Trophoblast cell (in vitro differentiated cells and primary cell): ENCODE data around the gene KIRREL3.

Source experiments
- DNase-seq, 2 donors: peaks; one replicate each; pipeline ENCODE4 v3.0.0-alpha.2; 2016
- H2AFZ ChIP-seq: 2 replicates; pipeline ENCODE4 v1.6.1; 2013; ENCODE audit warnings: low read length, moderate library complexity, mild to moderate bottlenecking; ENCODE audit not compliant: insufficient read depth, poor library complexity
- H2AK5ac ChIP-seq: 2 replicates; pipeline ENCODE4 v1.6.1; 2013; ENCODE audit warnings: mild to moderate bottlenecking, low read length
- H2BK120ac ChIP-seq: 2 replicates; pipeline ENCODE4 v1.6.1; 2013; ENCODE audit warnings: low read length, mild to moderate bottlenecking, moderate library complexity; ENCODE audit not compliant: insufficient read depth, poor library complexity
- H2BK12ac ChIP-seq: 2 replicates; pipeline ENCODE4 v1.6.1; 2013; ENCODE audit warnings: mild to moderate bottlenecking, low read length, moderate library complexity
- H2BK5ac ChIP-seq: 2 replicates; pipeline ENCODE4 v1.6.1; 2013; ENCODE audit warnings: low read length, low read depth, moderate library complexity, mild to moderate bottlenecking; ENCODE audit not compliant: poor library complexity
- H3K14ac ChIP-seq: 2 replicates; pipeline ENCODE4 v1.6.1; 2013; ENCODE audit warnings: mild to moderate bottlenecking, low read length
- H3K18ac ChIP-seq: 2 replicates; pipeline ENCODE4 v1.6.1; 2013; ENCODE audit warnings: mild to moderate bottlenecking, low read length
- H3K23ac ChIP-seq: 2 replicates; pipeline ENCODE4 v1.6.1; 2013; ENCODE audit warnings: low read length
- H3K27ac ChIP-seq: 2 replicates; pipeline ENCODE4 v1.5.1; 2013; ENCODE audit warnings: low read depth, mild to moderate bottlenecking, inconsistent platforms, low read length, moderate library complexity
- H3K27me3 ChIP-seq: 2 replicates; pipeline ENCODE4 v1.6.1; 2013; ENCODE audit warnings: inconsistent platforms, mild to moderate bottlenecking, low read length, moderate library complexity; ENCODE audit not compliant: insufficient read depth
- H3K36me3 ChIP-seq, 2 experiments: 1 replicate in 1 of 2; 2 replicates in 1 of 2; pipeline ENCODE4 v1.6.1; 2013; ENCODE audit warnings: low read length in 2 of 2, mild to moderate bottlenecking in 2 of 2, moderate library complexity in 1 of 2; ENCODE audit not compliant: insufficient read depth in 2 of 2, control insufficient read depth in 1 of 2
- H3K4ac ChIP-seq: 2 replicates; pipeline ENCODE4 v1.6.1; 2013; ENCODE audit warnings: low read depth, mild to moderate bottlenecking, low read length, moderate library complexity
- H3K4me1 ChIP-seq, 2 experiments: 1 replicate in 1 of 2; 2 replicates in 1 of 2; pipeline ENCODE4 v1.6.1; 2013; ENCODE audit warnings: low read length in 2 of 2, mild to moderate bottlenecking in 2 of 2, moderate library complexity in 1 of 2; ENCODE audit not compliant: insufficient read depth in 2 of 2, control insufficient read depth in 1 of 2
- H3K4me2 ChIP-seq: 2 replicates; pipeline ENCODE4 v1.6.1; 2013; ENCODE audit warnings: inconsistent platforms, mild to moderate bottlenecking, low read length, moderate library complexity
- H3K4me3 ChIP-seq: 2 replicates; pipeline ENCODE4 v1.5.1; 2013; ENCODE audit warnings: mild to moderate bottlenecking, low read depth, low read length, inconsistent platforms
- H3K79me1 ChIP-seq: one replicate; pipeline ENCODE4 v1.6.1; 2013; ENCODE audit warnings: low read length
- H3K79me2 ChIP-seq: 2 replicates; pipeline ENCODE4 v1.6.1; 2013; ENCODE audit warnings: low read length, mild to moderate bottlenecking; ENCODE audit not compliant: control insufficient read depth, insufficient read depth, poor library complexity
- H3K9ac ChIP-seq: 2 replicates; pipeline ENCODE4 v1.6.1; 2013; ENCODE audit warnings: mild to moderate bottlenecking, low read length
- H3K9me3 ChIP-seq: 2 replicates; pipeline ENCODE4 v1.6.1; 2013; ENCODE audit warnings: low read depth, mild to moderate bottlenecking, control low read depth, inconsistent platforms, low read length; ENCODE audit not compliant: insufficient read depth
- H4K12ac ChIP-seq: 2 replicates; pipeline ENCODE4 v1.6.1; 2013; ENCODE audit warnings: low read depth, mild to moderate bottlenecking, low read length, moderate library complexity
- H4K8ac ChIP-seq: 2 replicates; pipeline ENCODE4 v1.6.1; 2013; ENCODE audit warnings: low read depth, mild to moderate bottlenecking, low read length, moderate library complexity
- H4K91ac ChIP-seq: one replicate; pipeline ENCODE4 v1.6.1; 2013; ENCODE audit warnings: low read depth, mild to moderate bottlenecking, low read length, moderate library complexity
- WGBS: extraction: QIAGEN DNeasy Blood & Tissue Kit; methylation state at CpG from one replicate; pipeline ENCODE4 v1.1.7; 2013; ENCODE audit warnings: missing lambda C conversion rate; ENCODE audit not compliant: insufficient read length, insufficient coverage; ENCODE audit errors: extremely low coverage; 5-methylcytosine and 5-hydroxymethylcytosine counted together

The KIRREL3 gene

GRCh38 chr11:126598344-126599216 is 402.0 kb downstream of the KIRREL3 start:
- H3K79me2 ChIP-seq = no peaks in the 10 kb centered on the region
- no peak overlapping the region for H3K9ac ChIP-seq
- H3K4me1 ChIP-seq = no peaks in the 10 kb centered on the region
- H3K27me3 ChIP-seq = no peaks in the 10 kb centered on the region
- no peak overlapping the region for H4K8ac ChIP-seq
- no CpG with 5 or more reads among the region's 5 CpGs for WGBS
- no peak overlapping the region for H3K18ac ChIP-seq
- no peak overlapping the region for H4K12ac ChIP-seq
- H2BK120ac ChIP-seq = no peak overlapping the region
- no peak overlapping the region for H3K4me3 ChIP-seq
- H3K27ac ChIP-seq = no peak overlapping the region
- H3K14ac ChIP-seq = no peak overlapping the region
- H3K36me3 ChIP-seq = no peaks in the 10 kb centered on the region
- no peak overlapping the region for H3K4ac ChIP-seq
- H2AK5ac ChIP-seq = no peak overlapping the region
- no peak overlapping the region for H2BK12ac ChIP-seq
- no peak overlapping the region for H3K4me2 ChIP-seq
- H4K91ac ChIP-seq = no peak overlapping the region
- no peaks in the 10 kb centered on the region for H3K79me1 ChIP-seq
- H2AFZ ChIP-seq = no peak overlapping the region
- no peak overlapping the region for H3K23ac ChIP-seq
- H2BK5ac ChIP-seq = no peak overlapping the region
- no peak for DNase-seq
- H3K9me3 ChIP-seq = no peaks in the 10 kb centered on the region

DNA sequence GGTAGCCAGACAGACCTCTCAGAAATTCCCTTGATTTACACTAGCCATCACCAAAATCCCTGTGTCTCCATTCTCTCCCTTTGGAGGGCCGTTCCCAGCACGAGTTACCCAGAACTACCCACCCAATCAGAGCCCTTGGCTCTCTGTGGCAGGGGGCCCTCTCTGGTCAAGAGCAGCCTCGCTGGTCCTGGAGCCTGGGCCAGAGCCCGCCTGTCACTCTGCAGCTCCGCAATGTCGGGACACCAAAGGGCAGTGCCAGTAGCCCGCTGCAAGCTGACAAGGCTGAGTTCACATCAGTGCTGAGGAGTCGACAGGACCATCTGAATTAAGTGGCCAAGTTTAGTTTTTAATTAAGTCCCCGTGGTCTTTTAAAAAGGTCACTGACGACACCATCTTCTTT is 403.5 kb downstream of the KIRREL3 start:
- no peak overlapping the region for H3K4me3 ChIP-seq
- no peak overlapping the region for H3K27ac ChIP-seq
- no peaks in the 10 kb centered on the region for H3K9me3 ChIP-seq
- no peak overlapping the region for H4K91ac ChIP-seq
- H3K79me2 ChIP-seq = no peaks in the 10 kb centered on the region
- no peak overlapping the region for H3K14ac ChIP-seq
- no peak for DNase-seq
- no peak overlapping the region for H2AK5ac ChIP-seq
- no peak overlapping the region for H4K8ac ChIP-seq
- H4K12ac ChIP-seq = no peak overlapping the region
- no peak overlapping the region for H3K9ac ChIP-seq
- H3K23ac ChIP-seq = no peak overlapping the region
- H3K18ac ChIP-seq = no peak overlapping the region
- no CpG with 5 or more reads among the region's 10 CpGs for WGBS
- H3K27me3 ChIP-seq = no peaks in the 10 kb centered on the region
- H3K79me1 ChIP-seq = no peaks in the 10 kb centered on the region
- H2BK5ac ChIP-seq = no peak overlapping the region
- no peak overlapping the region for H2AFZ ChIP-seq
- H3K4ac ChIP-seq = no peak overlapping the region
- no peak overlapping the region for H2BK12ac ChIP-seq
- no peaks in the 10 kb centered on the region for H3K36me3 ChIP-seq
- no peak overlapping the region for H2BK120ac ChIP-seq
- no peak overlapping the region for H3K4me2 ChIP-seq
- H3K4me1 ChIP-seq = no peaks in the 10 kb centered on the region

DNA sequence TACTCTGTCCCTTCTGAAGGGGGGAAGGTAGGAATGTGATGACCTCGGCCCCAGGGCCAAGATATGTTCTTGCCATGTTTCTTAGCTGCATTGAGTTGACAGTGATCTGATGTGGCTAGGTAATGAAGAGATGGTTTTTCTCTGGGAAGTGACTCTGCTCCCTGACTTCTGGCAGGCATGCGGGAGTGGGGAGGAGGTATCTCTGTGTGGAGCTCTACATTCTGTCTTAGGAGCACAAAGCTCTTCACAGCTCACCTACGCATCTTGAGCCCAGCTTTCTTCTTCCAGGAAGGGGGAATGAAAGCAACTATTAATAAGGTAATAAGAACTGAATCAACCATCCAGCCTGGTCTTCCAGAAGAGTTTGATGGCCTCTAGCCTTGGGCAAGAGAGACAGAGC is 404.1 kb downstream of the KIRREL3 start:
- Histone ChIP-seq H3K27ac (no peak overlapping the region), H3K23ac (no peak overlapping the region), H3K79me2 (no peaks in the 10 kb centered on the region), H2BK120ac (no peak overlapping the region), H3K4me2 (no peak overlapping the region), H3K9me3 (no peaks in the 10 kb centered on the region), H2AK5ac (no peak overlapping the region), H2BK12ac (no peak overlapping the region), H3K79me1 (no peaks in the 10 kb centered on the region), H4K91ac (no peak overlapping the region), H2BK5ac (no peak overlapping the region), H4K12ac (no peak overlapping the region), H3K4me3 (no peak overlapping the region), H3K4ac (no peak overlapping the region), H3K9ac (no peak overlapping the region), H2AFZ (no peak overlapping the region), H4K8ac (no peak overlapping the region), H3K14ac (no peak overlapping the region), H3K27me3 (no peaks in the 10 kb centered on the region), H3K4me1 (no peaks in the 10 kb centered on the region), H3K18ac (no peak overlapping the region), H3K36me3 (no peaks in the 10 kb centered on the region)
- no peak for DNase-seq
- WGBS = no CpG with 5 or more reads among the region's 3 CpGs

- Histone ChIP-seq H3K18ac (no peak overlapping the region), H4K8ac (no peak overlapping the region), H3K23ac (no peak overlapping the region), H3K4me1 (no peaks in the 10 kb centered on the region), H2BK5ac (no peak overlapping the region), H3K4ac (no peak overlapping the region), H4K12ac (no peak overlapping the region), H3K79me2 (no peaks in the 10 kb centered on the region), H4K91ac (no peak overlapping the region), H3K27ac (no peak overlapping the region), H2AK5ac (no peak overlapping the region), H3K4me2 (no peak overlapping the region), H3K9ac (no peak overlapping the region), H2AFZ (no peak overlapping the region), H2BK12ac (no peak overlapping the region), H3K27me3 (no peaks in the 10 kb centered on the region), H3K4me3 (no peak overlapping the region), H3K9me3 (no peaks in the 10 kb centered on the region), H3K14ac (no peak overlapping the region), H3K79me1 (no peaks in the 10 kb centered on the region), H3K36me3 (no peaks in the 10 kb centered on the region), H2BK120ac (no peak overlapping the region)
- WGBS = no CpG with 5 or more reads among the region's 3 CpGs
- DNase-seq = no peak
These were observed 405.0 kb downstream of the KIRREL3 start for GRCh38 chr11:126595560-126595959.
